H1 (cell line): ENCODE results near the gene MDK. TPM values are rescaled to one million over a fixed set of nuclear protein-coding genes. Genes with fewer than 3 reads are reported as not detected.

ENCODE experiments used
- ASH2L ChIP-seq: fragments of 200-600, 300-600 bp; sonication (generic); IDR thresholded peaks from one replicate; pipeline ENCODE4 v1.7.1; 2017; ENCODE audit warnings: low read length
- BCL11A ChIP-seq, 2 experiments: IDR thresholded peaks; one replicate each; pipeline ENCODE4 v1.6.1; 2011; ENCODE audit warnings: low read depth in 2 of 2, low read length in 2 of 2, mild to moderate bottlenecking in 2 of 2
- CBX8 ChIP-seq: fragments of 300-800, 300-1000 bp; sonication (generic); IDR thresholded peaks from 2 replicates; pipeline ENCODE4 v1.7.1; 2016; ENCODE audit warnings: low read depth, low read length, borderline replicate concordance
- CHD7 ChIP-seq: fragments of 300-600 bp; sonication (generic); IDR thresholded peaks from 2 replicates; pipeline ENCODE4 v1.7.1; 2012; ENCODE audit warnings: low read length, moderate library complexity, mild to moderate bottlenecking, inconsistent platforms; ENCODE audit not compliant: insufficient replicate concordance
- FOSL1 ChIP-seq: IDR thresholded peaks from 2 replicates; pipeline ENCODE4 v1.6.1; 2011; ENCODE audit warnings: mild to moderate bottlenecking, low read depth, low read length, moderate library complexity; ENCODE audit not compliant: insufficient read depth
- JUND ChIP-seq: IDR thresholded peaks from 2 replicates; pipeline ENCODE4 v1.6.1; 2011; ENCODE audit warnings: mild to moderate bottlenecking, improper control_type of control experiment, low read length
- NRF1 ChIP-seq: IDR thresholded peaks from 2 replicates; pipeline ENCODE4 v1.6.1; 2011; ENCODE audit warnings: mild to moderate bottlenecking, low read depth, low read length, improper control_type of control experiment
- POLR2A ChIP-seq, 2 experiments: IDR thresholded peaks; 1 replicate in 1 of 2; 2 replicates in 1 of 2; pipeline ENCODE4 v1.6.1; 2011; ENCODE audit warnings: low read depth in 2 of 2, low read length in 2 of 2, mild to moderate bottlenecking in 2 of 2; ENCODE audit errors: control extremely low read depth in 1 of 2
- SIRT6 ChIP-seq: IDR thresholded peaks from one replicate; pipeline ENCODE4 v1.7.1; 2012; ENCODE audit warnings: low read length, inconsistent platforms
- TAF7 ChIP-seq: optimal IDR thresholded peaks from 2 replicates; pipeline ENCODE3; 2011; ENCODE audit warnings: low read depth, mild to moderate bottlenecking, inconsistent platforms, low read length, moderate library complexity, borderline replicate concordance
- TCF12 ChIP-seq: IDR thresholded peaks from 2 replicates; pipeline ENCODE4 v1.6.1; 2011; ENCODE audit warnings: low read depth, mild to moderate bottlenecking, low read length
- polyA plus RNA-seq, 7 experiments: library from polyadenylated mRNA; depleted of rRNA in 3 of 7; stranded (reverse) in 5 of 7; unstranded in 2 of 7; fragments of >200 nt in 5 of 7; fragments of 200-250 nt in 2 of 7; gene quantifications; 1 replicate in 5 of 7; 2 replicates in 1 of 7; 4 replicates in 1 of 7; pipeline versions ENCODE4 v1.2.1 to v1.2.3, GENCODE V29; 2011 to 2013; ENCODE audit warnings: missing spikeins in 2 of 7, mixed read lengths in 2 of 7
- total RNA-seq: library from RNA; stranded (reverse); fragmentation: NEBNext Ultra II Directional; extraction: Animal tissue kit (Norgen Biotek cat#: 25700); gene quantifications from 2 replicates; pipeline ENCODE4 v1.2.1, GENCODE V29; 2021

Gene MDK
- total and polyA plus RNA-seq, 2 of the 8 experiments (the other 6 are each of a cell fraction or from before 2014, with no cell fraction given): 309 to 606 TPM

- no peak for TF ChIP-seq CHD7
- no peak for TF ChIP-seq CBX8
- no peak for TF ChIP-seq NRF1
- TF ChIP-seq BCL11A (IDR thresholded peaks at IDR 0.05; ENCODE audit: low read depth in 2 of 2, low read length in 2 of 2): no peak
- TF ChIP-seq SIRT6: no peak
- TF ChIP-seq ASH2L: no peak
- no peak for TF ChIP-seq TCF12
- TF ChIP-seq POLR2A (IDR thresholded peaks at IDR 0.05; ENCODE audit: control extremely low read depth in 1 of 2, low read depth in 2 of 2, low read length in 2 of 2): no peak
- TF ChIP-seq FOSL1: no peak
- TF ChIP-seq TAF7: no peak
- TF ChIP-seq JUND: no peak
Observed at GRCh38 chr11:46402957-46403902, 21.8 kb downstream of the MDK start (continued).
